ENCODE data around the gene KCNT2.

KCNT2 gene

GRCh38 chr1:196309386-196309785, 298.9 kb downstream of the KCNT2 start:
- no peaks in the 10 kb centered on the region for H3K27me3 ChIP-seq (replicated peaks)
- no peak overlapping the region for H3K27ac ChIP-seq
- in situ Hi-C loops (cut with HindIII; ENCODE audit: low pct_ligation_motif_present, low sequenced_read_pairs): no loop called here
- H3K4me3 ChIP-seq (ENCODE audit: low read depth, low read length): no peak overlapping the region
- DNase-seq: no peak
- no peaks in the 10 kb centered on the region for H3K36me3 ChIP-seq (replicated peaks)
- TF ChIP-seq CTCF (IDR thresholded peaks at IDR 0.05; ENCODE audit: low read depth, low read length, missing control alignments): no peak

GRCh38 chr1:196308176-196308575, 300.1 kb downstream of the KCNT2 start:
- no peak for DNase-seq
- in situ Hi-C loops (cut with HindIII; ENCODE audit: low pct_ligation_motif_present, low sequenced_read_pairs): no loop called here
- Histone ChIP-seq H3K4me3 (ENCODE audit: low read depth, low read length) (no peak overlapping the region), H3K27me3 (replicated peaks) (no peaks in the 10 kb centered on the region), H3K27ac (no peak overlapping the region), H3K36me3 (replicated peaks) (no peaks in the 10 kb centered on the region)
- TF ChIP-seq CTCF (IDR thresholded peaks at IDR 0.05; ENCODE audit: low read depth, low read length, missing control alignments): no peak

- no peaks in the 10 kb centered on the region for H3K27me3 ChIP-seq (replicated peaks)
- no peak for TF ChIP-seq CTCF (IDR thresholded peaks at IDR 0.05; ENCODE audit: low read depth, low read length, missing control alignments)
- no peaks in the 10 kb centered on the region for H3K36me3 ChIP-seq (replicated peaks)
- H3K27ac ChIP-seq: no peak overlapping the region
- in situ Hi-C loops (cut with HindIII; ENCODE audit: low pct_ligation_motif_present, low sequenced_read_pairs): no loop called here
- H3K4me3 ChIP-seq (ENCODE audit: low read depth, low read length): no peak overlapping the region
- no peak for DNase-seq
Observed at GRCh38 chr1:196306421-196306820, 301.8 kb downstream of the KCNT2 start.

DNA sequence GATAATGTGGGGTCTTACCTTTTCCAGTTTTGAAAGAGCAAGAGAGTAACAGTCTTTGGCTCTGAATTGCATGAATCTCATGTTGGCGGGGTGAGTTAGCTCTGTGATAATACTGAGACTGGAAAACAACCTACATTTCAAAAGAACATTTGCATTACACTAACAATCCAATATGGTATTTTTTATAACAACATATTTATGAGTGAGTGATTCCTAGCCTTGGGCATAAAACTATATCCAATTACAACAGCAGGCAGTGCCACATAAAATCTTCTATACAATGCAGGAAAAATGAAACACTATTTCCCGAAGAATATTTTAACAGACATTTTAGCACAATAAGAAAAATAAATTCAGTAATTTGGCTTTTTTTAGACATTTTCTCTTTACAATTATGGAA, 303.0 kb downstream of the KCNT2 start:
- in situ Hi-C loops (cut with HindIII; ENCODE audit: low pct_ligation_motif_present, low sequenced_read_pairs): no loop called here

GRCh38 chr1:196302981-196303380, 305.3 kb downstream of the KCNT2 start:
- no peak for TF ChIP-seq CTCF (IDR thresholded peaks at IDR 0.05; ENCODE audit: low read depth, low read length, missing control alignments)

More for the DNA sequence above, 303.0 kb downstream of the KCNT2 start:
- no peak for TF ChIP-seq CTCF (IDR thresholded peaks at IDR 0.05; ENCODE audit: low read depth, low read length, missing control alignments)
- H3K36me3 ChIP-seq (replicated peaks): no peaks in the 10 kb centered on the region
- no peaks in the 10 kb centered on the region for H3K27me3 ChIP-seq (replicated peaks)
- DNase-seq: no peak
- H3K27ac ChIP-seq: no peak overlapping the region
- no peak overlapping the region for H3K4me3 ChIP-seq (ENCODE audit: low read depth, low read length)

DNA sequence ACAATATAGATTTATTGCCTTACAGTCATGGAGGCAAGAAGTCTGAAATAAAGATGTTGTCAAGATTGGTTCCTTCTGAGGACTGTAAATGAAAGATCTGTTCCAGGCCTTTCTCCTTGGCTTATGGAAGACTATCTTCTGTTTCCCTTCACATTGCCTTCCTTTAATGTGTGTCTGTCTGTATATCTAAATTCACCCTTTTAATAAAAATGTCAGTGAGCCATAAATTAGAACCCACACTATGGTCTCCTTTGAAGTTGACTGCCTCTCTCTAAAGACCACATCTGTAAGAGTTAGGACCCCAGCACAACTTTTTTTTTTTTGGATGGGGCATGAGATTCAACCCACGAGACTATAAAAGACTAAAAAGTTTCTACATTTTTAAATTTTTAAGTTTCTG, 305.8 kb downstream of the KCNT2 start:
- in situ Hi-C loops (cut with HindIII; ENCODE audit: low pct_ligation_motif_present, low sequenced_read_pairs): no loop called here
- no peaks in the 10 kb centered on the region for H3K36me3 ChIP-seq (replicated peaks)
- no peak overlapping the region for H3K4me3 ChIP-seq (ENCODE audit: low read depth, low read length)
- no peak overlapping the region for H3K27ac ChIP-seq
- DNase-seq: no peak
- no peaks in the 10 kb centered on the region for H3K27me3 ChIP-seq (replicated peaks)
- no peak for TF ChIP-seq CTCF (IDR thresholded peaks at IDR 0.05; ENCODE audit: low read depth, low read length, missing control alignments)

More at GRCh38 chr1:196302981-196303380, 305.3 kb downstream of the KCNT2 start:
- no peak for DNase-seq
- H3K36me3 ChIP-seq (replicated peaks): no peaks in the 10 kb centered on the region
- H3K4me3 ChIP-seq (ENCODE audit: low read depth, low read length): no peak overlapping the region
- in situ Hi-C loops (cut with HindIII; ENCODE audit: low pct_ligation_motif_present, low sequenced_read_pairs): no loop called here
- H3K27me3 ChIP-seq (replicated peaks): no peaks in the 10 kb centered on the region
- H3K27ac ChIP-seq: no peak overlapping the region

Data from brain microvascular endothelial cell (primary cell).